T-cell (primary cell): ENCODE data around the gene EIF3B. TPM values are rescaled to one million over a fixed set of nuclear protein-coding genes. Genes with fewer than 3 reads are reported as not detected.
"Not testable (repeated sequence)": the region's sequence is repeated elsewhere in the genome, so short reads cannot be mapped to it uniquely, and the experiment has no call there.

Experiments used
- ATAC-seq, 4 experiments: fragments of 200-7000 bp in 3 of 4; fragments of 150-1000 bp in 1 of 4; cut with Tn5 transposase; replicated peaks in 1 of 4; 1 replicate in 3 of 4; 2 replicates in 1 of 4; pipeline ENCODE4 v1.10.0; 2021; ENCODE audit warnings: moderate library complexity in 3 of 4, mild to moderate bottlenecking in 2 of 4, moderate number of reproducible peaks in 1 of 4
- CTCF ChIA-PET, 2 donors: fragments of 300-600 bp; sonication (Branson Sonifier 250); formaldehyde crosslinking; loops; one replicate each; lab custom pipeline; 2022; ENCODE audit warnings: antibody characterized with exemption in 2 of 2; lab: Charles Lee
- POLR2A ChIA-PET, 2 donors: fragments of 300-600 bp; sonication (Branson Sonifier 250); formaldehyde crosslinking; loops; one replicate each; lab custom pipeline; 2022; ENCODE audit warnings: antibody characterized with exemption in 2 of 2; lab: Charles Lee
- DNase-seq, 35 experiments: peaks; one replicate each; pipeline versions ENCODE4 v3.0.0 to v3.0.0-alpha.2; 2013 to 2023
- H3K27ac ChIP-seq: one replicate; pipeline ENCODE4 v1.5.1; 2013; ENCODE audit warnings: low read length
- H3K27me3 ChIP-seq, 2 experiments: replicated peaks in 1 of 2; 1 replicate in 1 of 2; 2 replicates in 1 of 2; pipeline versions ENCODE4 v1.6.1 to v1.7.0; 2013; ENCODE audit warnings: low read length in 1 of 2, mixed read lengths in 1 of 2; ENCODE audit not compliant: control insufficient read depth in 2 of 2, insufficient read depth in 2 of 2; ENCODE audit errors: extremely low read depth in 1 of 2
- H3K36me3 ChIP-seq, 2 donors: 1 replicate in 1 of 2; 2 replicates in 1 of 2; pipeline versions ENCODE4 v1.6.1 to v1.7.0; 2013; ENCODE audit warnings: low read length in 1 of 2; ENCODE audit not compliant: control insufficient read depth in 2 of 2, insufficient read depth in 1 of 2; ENCODE audit errors: extremely low read depth in 1 of 2
- H3K4me1 ChIP-seq, 2 experiments: 1 replicate in 1 of 2; 2 replicates in 1 of 2; pipeline versions ENCODE4 v1.6.1 to v1.7.0; 2013; ENCODE audit warnings: low read length in 2 of 2, mixed read lengths in 1 of 2; ENCODE audit not compliant: insufficient read depth in 2 of 2, control insufficient read depth in 1 of 2; ENCODE audit errors: extremely low read depth in 1 of 2
- H3K4me3 ChIP-seq, 2 donors: 1 replicate in 1 of 2; 2 replicates in 1 of 2; pipeline versions ENCODE4 v1.5.1 to v1.7.0; 2013; ENCODE audit warnings: mild to moderate bottlenecking in 2 of 2, low read length in 1 of 2, moderate library complexity in 1 of 2; ENCODE audit not compliant: control insufficient read depth in 1 of 2; ENCODE audit errors: extremely low read depth in 1 of 2
- H3K9me3 ChIP-seq: 2 replicates; pipeline ENCODE4 v1.7.0; 2013
- H3K27ac Mint-ChIP-seq, 2 donors: one replicate each; pipeline ENCODE4 v1.8.0; 2020 to 2021; ENCODE audit warnings: mild to moderate bottlenecking in 2 of 2, mixed read lengths in 2 of 2
- H3K27me3 Mint-ChIP-seq, 2 donors: one replicate each; pipeline ENCODE4 v1.8.0; 2021 to 2022; ENCODE audit warnings: mixed read lengths in 2 of 2
- H3K36me3 Mint-ChIP-seq: one replicate; pipeline ENCODE4 v1.8.0; 2021; ENCODE audit warnings: mixed read lengths
- H3K4me1 Mint-ChIP-seq, 3 donors: one replicate each; pipeline ENCODE4 v1.8.0; 2020 to 2022; ENCODE audit warnings: mixed read lengths in 3 of 3, mild to moderate bottlenecking in 1 of 3
- H3K4me3 Mint-ChIP-seq, 3 donors: one replicate each; pipeline ENCODE4 v1.8.0; 2020 to 2022; ENCODE audit warnings: mild to moderate bottlenecking in 3 of 3, mixed read lengths in 3 of 3, moderate library complexity in 3 of 3
- H3K9me3 Mint-ChIP-seq, 3 donors: one replicate each; pipeline ENCODE4 v1.8.0; 2020 to 2022; ENCODE audit warnings: mixed read lengths in 3 of 3
- WGBS: methylation state at CpG from one replicate; pipeline ENCODE4 v1.1.5; 2013; ENCODE audit warnings: missing lambda C conversion rate; ENCODE audit not compliant: insufficient coverage; 5-methylcytosine and 5-hydroxymethylcytosine counted together
- total RNA-seq, 35 experiments: library from RNA in 6 of 35; stranded (reverse) in 6 of 35; fragments of 120-200 nt in 1 of 35; gene quantifications; one replicate each; pipeline versions ENCODE4 v1.2.1 to v1.2.4 and lab custom pipeline; 2013 to 2026

EIF3B gene
- total RNA-seq, 5 donors from 2014 or later (not counting 1 experiment from before 2014, with no cell fraction given), result 150 to 169 (median 165) TPM

- no CpG with 5 or more reads among the region's 3 CpGs for WGBS
- DNase-seq (no peak), ATAC-seq (no peak)
- H3K36me3 Mint-ChIP-seq, result peaks cover 19% of the 10 kb centered on the region
- H3K9me3 Mint-ChIP-seq, result no peaks in the 10 kb centered on the region
- Histone ChIP-seq H3K27ac (no peak overlapping the region), H3K4me1 (peaks cover 0 to 71% of the 10 kb centered on the region in 2 experiments), H3K27me3 (no peaks in the 10 kb centered on the region), H3K36me3 (peaks cover 0 to 3% of the 10 kb centered on the region in 2 donors), H3K9me3 (no peaks in the 10 kb centered on the region), H3K4me3 (no peak overlapping the region)
- no peaks in the 10 kb centered on the region for H3K27me3 Mint-ChIP-seq
- H3K4me1 Mint-ChIP-seq, result peaks cover 63 to 72% (median 67%) of the 10 kb centered on the region in 3 donors
- POLR2A ChIA-PET, result interaction anchor here in 1 of 2 donors (0.6 kb wide), 2 partner anchors 13 to 1798 kb away, joined by 3 read pairs; no protein-coding TSS in a partner anchor
- CTCF ChIA-PET, result interaction anchor here (0.6 kb wide), 2 partner anchors 30 to 748 kb away, joined by 3 read pairs; no protein-coding TSS in a partner anchor
- peak overlapping the region; percentile 41 to 66 for H3K27ac Mint-ChIP-seq
- no peak overlapping the region for H3K4me3 Mint-ChIP-seq
Observed at GRCh38 chr7:2412587-2413201, 58.1 kb downstream of the EIF3B start.

GRCh38 chr7:2416063-2416462 is 61.4 kb downstream of the EIF3B start:
- WGBS, result 89% methylated on average over 3 of the region's 5 CpGs
- Mint-ChIP-seq H3K4me1 (peaks cover 41 to 61% (median 48%) of the 10 kb centered on the region in 3 donors), H3K9me3 (no peaks in the 10 kb centered on the region), H3K27ac (no peak overlapping the region), H3K4me3 (no peak overlapping the region), H3K36me3 (peaks cover 16% of the 10 kb centered on the region), H3K27me3 (no peaks in the 10 kb centered on the region)
- Histone ChIP-seq H3K27me3 (no peaks in the 10 kb centered on the region), H3K9me3 (no peaks in the 10 kb centered on the region), H3K27ac (no peak overlapping the region), H3K4me3 (no peak overlapping the region), H3K4me1 (peaks cover 0 to 65% of the 10 kb centered on the region in 2 experiments), H3K36me3 (peaks cover 0 to 2% of the 10 kb centered on the region in 2 donors)
- ChIA-PET POLR2A (interaction anchor here in 1 of 2 donors (0.6 kb wide), 1 partner anchor 868 kb away, joined by 3 read pairs; no protein-coding TSS in a partner anchor), CTCF (no interaction called here)
- ATAC-seq (no peak), DNase-seq (no peak)

GRCh38 chr7:2416650-2417049 is 62.0 kb downstream of the EIF3B start:
- ATAC-seq (no peak), DNase-seq (no peak)
- no peaks in the 10 kb centered on the region for H3K9me3 ChIP-seq
- Mint-ChIP-seq H3K4me1 (peaks cover 41 to 60% (median 47%) of the 10 kb centered on the region in 3 donors), H3K27me3 (no peaks in the 10 kb centered on the region), H3K9me3 (no peaks in the 10 kb centered on the region), H3K27ac (no peak overlapping the region), H3K4me3 (no peak overlapping the region), H3K36me3 (peaks cover 16% of the 10 kb centered on the region)
- peaks cover 0 to 2% of the 10 kb centered on the region in 2 donors for H3K36me3 ChIP-seq
- ChIA-PET CTCF (interaction anchor here in 1 of 2 donors (2.2 kb wide), 1 partner anchor 9 kb away, joined by 9 read pairs; no protein-coding TSS in a partner anchor), POLR2A (no interaction called here)
- 100% methylated on average over 5 of the region's 6 CpGs for WGBS
- no peaks in the 10 kb centered on the region for H3K27me3 ChIP-seq
- peaks cover 0 to 59% of the 10 kb centered on the region in 2 experiments for H3K4me1 ChIP-seq
- H3K27ac ChIP-seq, result no peak overlapping the region
- no peak overlapping the region for H3K4me3 ChIP-seq

- Mint-ChIP-seq H3K4me1 (peaks cover 41 to 58% (median 42%) of the 10 kb centered on the region in 3 donors), H3K36me3 (peaks cover 16% of the 10 kb centered on the region)
- H3K27me3 Mint-ChIP-seq, ATAC-seq, H3K27me3 ChIP-seq, H3K4me3 ChIP-seq, H3K27ac ChIP-seq, H3K36me3 ChIP-seq, H3K27ac Mint-ChIP-seq, H3K4me3 Mint-ChIP-seq, POLR2A ChIA-PET, H3K9me3 ChIP-seq, DNase-seq, H3K9me3 Mint-ChIP-seq: not testable (repeated sequence)
- WGBS, result no CpG with 5 or more reads among the region's 3 CpGs
- CTCF ChIA-PET, result interaction anchor here in 1 of 2 donors (2.2 kb wide), 1 partner anchor 10 kb away, joined by 9 read pairs; no protein-coding TSS in a partner anchor
- H3K4me1 ChIP-seq, result peaks cover 0 to 56% of the 10 kb centered on the region in 2 experiments
Observed at GRCh38 chr7:2417178-2417577, 62.6 kb downstream of the EIF3B start.

GRCh38 chr7:2417981-2418481 is 63.4 kb downstream of the EIF3B start:
- Mint-ChIP-seq H3K4me1 (peaks cover 33 to 51% (median 34%) of the 10 kb centered on the region in 3 donors), H3K27ac (peak overlapping the region; percentile 75 to 85)

GRCh38 chr7:2420216-2420933 is 65.7 kb downstream of the EIF3B start:
- peaks cover 19 to 43% (median 26%) of the 10 kb centered on the region in 3 donors for H3K4me1 Mint-ChIP-seq
- no peak overlapping the region for H3K27ac Mint-ChIP-seq
- ATAC-seq, result no peak

More at GRCh38 chr7:2417981-2418481, 63.4 kb downstream of the EIF3B start:
- Mint-ChIP-seq H3K9me3 (no peaks in the 10 kb centered on the region), H3K27me3 (no peaks in the 10 kb centered on the region), H3K4me3 (peak overlapping the region; percentile 41 to 44 (median 43)), H3K36me3 (peaks cover 14% of the 10 kb centered on the region)
- peak; percentile 64 to 95 (median 76) for ATAC-seq
- H3K27ac ChIP-seq, result peak overlapping the region; percentile 22
- H3K9me3 ChIP-seq, result no peaks in the 10 kb centered on the region
- no peak overlapping the region for H3K4me3 ChIP-seq
- peaks cover 0 to 5% of the 10 kb centered on the region in 2 donors for H3K36me3 ChIP-seq
- 28% methylated on average over 12 of the region's 15 CpGs for WGBS
- peak; percentile 5 to 82 (median 62) for DNase-seq
- peaks cover 0 to 51% of the 10 kb centered on the region in 2 experiments for H3K4me1 ChIP-seq
- H3K27me3 ChIP-seq, result no peaks in the 10 kb centered on the region
- ChIA-PET CTCF (interaction anchor here in 1 of 2 donors (1.0 to 2.2 kb wide), 3 partner anchors 11 to 30 kb away, joined by 3 to 9 read pairs (median 8); no protein-coding TSS in a partner anchor), POLR2A (no interaction called here)

More at GRCh38 chr7:2420216-2420933, 65.7 kb downstream of the EIF3B start:
- no peak for DNase-seq
- WGBS, result 93% methylated on average over 5 of the region's 7 CpGs
- Mint-ChIP-seq H3K9me3 (no peaks in the 10 kb centered on the region), H3K4me3 (no peak overlapping the region), H3K36me3 (peaks cover 9% of the 10 kb centered on the region), H3K27me3 (no peaks in the 10 kb centered on the region)
- CTCF ChIA-PET, result interaction anchor here (0.7 kb wide), 3 partner anchors 19 to 1356 kb away, joined by 3 to 5 read pairs (median 4); no protein-coding TSS in a partner anchor
- no peak overlapping the region for H3K27ac ChIP-seq
- H3K4me1 ChIP-seq, result peaks cover 0 to 51% of the 10 kb centered on the region in 2 experiments
- no peaks in the 10 kb centered on the region for H3K9me3 ChIP-seq
- H3K27me3 ChIP-seq, result no peaks in the 10 kb centered on the region
- H3K4me3 ChIP-seq, result no peak overlapping the region
- H3K36me3 ChIP-seq, result peaks cover 0 to 9% of the 10 kb centered on the region in 2 donors
- POLR2A ChIA-PET, result no interaction called here
